ENCODE data around the gene GAS7.

GRCh38 chr17:9904277-9905077 is 293.9 kb downstream of the GAS7 start:
- TF ChIP-seq BHLHE40 (IDR thresholded peaks at IDR 0.05; ENCODE audit: borderline replicate concordance) (no peak), ELF4 (IDR thresholded peaks at IDR 0.05) (no peak)
